GM19397 (cell line): Measurements from ENCODE around the gene ID2.

Experiments used
- ATAC-seq: cut with Tn5 transposase; IDR thresholded peaks from one replicate; pipeline ENCODE4 v1.9.1; 2021; ENCODE audit warnings: mild to moderate bottlenecking, moderate library complexity; ENCODE audit not compliant: unreplicated experiment

Gene ID2

DNA sequence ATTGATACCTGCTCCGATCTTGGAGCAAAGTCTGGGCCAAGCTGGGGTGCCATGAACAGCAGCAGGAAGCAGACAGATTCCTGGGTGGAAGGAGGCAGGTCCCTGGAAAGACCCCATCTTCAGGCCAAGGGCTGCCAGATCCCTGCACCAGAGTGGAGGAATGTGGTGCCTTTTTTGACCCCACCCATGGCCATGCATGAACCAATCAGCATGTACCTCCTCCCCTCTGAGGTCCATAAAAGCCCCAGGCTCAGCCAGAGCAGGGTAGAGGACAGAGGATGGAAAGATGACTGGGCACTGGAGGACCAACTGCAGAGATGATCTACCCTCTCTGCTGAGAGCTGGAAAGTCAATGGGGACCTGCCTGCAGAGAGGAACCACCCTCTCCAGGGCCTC is 34.4 kb upstream of the ID2 start:
- ATAC-seq = no peak

DNA sequence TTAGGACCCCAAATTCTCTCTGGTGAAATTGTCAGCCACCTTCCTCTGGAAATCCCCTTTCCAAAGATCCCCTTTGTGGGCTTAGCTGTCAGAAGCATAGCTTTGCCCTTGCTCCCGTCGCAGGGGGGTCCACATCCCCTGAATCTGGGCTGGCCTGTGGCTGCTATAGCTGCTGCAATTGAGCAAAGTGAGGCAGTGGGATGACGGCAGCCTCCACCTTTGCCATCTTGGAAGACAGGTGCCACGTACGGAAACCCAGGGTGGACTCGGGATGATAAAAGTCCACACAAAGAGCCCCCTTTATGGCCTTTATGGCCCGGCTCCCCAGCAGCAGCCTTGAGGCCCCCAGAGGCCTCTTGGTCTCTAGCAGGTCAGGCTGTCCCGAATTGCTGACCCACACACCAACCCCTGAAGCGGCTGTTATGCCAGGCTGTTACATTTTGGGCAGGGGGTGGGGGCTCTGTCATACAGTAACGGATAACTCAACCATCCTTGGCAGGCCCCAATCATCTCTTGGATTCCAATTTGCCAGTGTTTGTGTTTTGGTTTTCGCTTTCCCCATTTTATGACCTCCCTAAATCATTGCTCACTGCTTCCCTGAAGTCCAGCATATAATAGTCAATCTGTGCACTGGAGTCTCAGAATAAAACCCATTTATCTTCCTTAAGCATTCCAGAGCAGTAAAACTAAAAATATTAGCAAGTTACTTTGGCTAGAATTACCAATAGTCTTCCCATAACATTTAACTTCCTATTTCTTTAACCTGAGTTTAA is 33.2 kb upstream of the ID2 start:
- no peak for ATAC-seq

DNA sequence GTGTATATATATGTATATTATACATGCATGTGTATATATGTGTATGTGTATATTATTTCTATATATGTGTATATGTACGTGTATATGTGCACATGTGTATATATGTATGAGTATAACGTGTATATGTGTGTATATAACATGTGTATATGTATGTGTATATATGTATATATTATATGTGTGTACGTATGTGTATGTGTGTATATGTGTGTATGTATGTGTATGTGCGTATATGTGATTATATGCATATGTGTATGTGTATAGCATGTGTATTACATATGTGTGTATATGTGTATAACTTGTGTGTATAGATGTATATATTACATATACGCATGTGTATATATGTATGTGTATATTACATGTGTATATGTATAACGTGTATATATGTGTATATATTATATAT is 32.1 kb upstream of the ID2 start:
- no peak for ATAC-seq

DNA sequence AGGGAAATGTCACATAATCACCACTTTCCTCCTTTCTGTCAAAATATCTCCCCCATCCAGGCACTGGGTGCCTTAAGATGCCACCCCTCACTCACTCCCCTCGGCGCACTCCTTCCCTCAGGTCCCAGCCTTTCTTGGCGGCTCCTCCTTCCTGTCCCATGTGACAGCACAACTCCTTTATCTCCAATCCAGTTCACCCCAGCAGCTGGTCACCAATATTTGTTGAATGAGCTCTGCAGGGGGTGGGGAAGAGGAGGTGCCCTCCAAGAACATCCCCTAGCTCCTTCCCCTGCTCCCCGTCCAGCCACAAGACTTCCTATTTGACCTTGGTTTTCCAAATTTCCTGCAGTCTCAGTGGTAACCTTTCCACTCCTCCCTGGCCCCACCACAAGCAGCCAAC is 31.6 kb upstream of the ID2 start:
- no peak for ATAC-seq

DNA sequence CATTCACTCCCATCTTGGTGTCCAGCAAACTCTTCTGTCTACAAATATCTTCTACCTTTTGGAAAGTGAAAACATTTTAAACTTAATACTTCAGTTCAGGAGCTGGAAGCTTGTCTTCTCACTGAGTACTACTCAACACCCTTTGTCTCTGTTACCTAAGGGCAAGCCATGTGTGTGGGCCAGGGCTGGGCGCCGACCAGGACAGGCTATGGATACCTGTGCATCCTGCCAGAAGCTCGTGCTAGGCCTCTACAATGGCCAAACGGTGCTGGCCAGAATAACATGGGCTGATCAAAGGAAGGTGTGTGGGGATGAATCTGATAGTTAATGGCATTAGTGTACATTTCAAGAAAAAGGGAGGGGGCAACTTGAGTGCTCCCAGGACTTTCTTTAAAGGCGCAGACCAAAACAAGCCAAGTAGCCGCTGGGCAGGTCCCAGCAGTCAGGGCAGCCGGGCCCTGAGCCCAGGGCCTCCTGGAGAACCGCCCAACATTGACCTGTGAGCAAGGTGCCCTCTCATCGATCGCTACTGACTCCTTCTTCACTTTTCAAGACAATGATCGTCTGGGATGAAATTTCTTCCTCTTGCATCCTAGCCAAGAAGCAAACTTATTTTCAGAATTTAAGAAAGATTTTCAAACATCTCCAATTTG is 29.0 kb upstream of the ID2 start:
- ATAC-seq = no peak

DNA sequence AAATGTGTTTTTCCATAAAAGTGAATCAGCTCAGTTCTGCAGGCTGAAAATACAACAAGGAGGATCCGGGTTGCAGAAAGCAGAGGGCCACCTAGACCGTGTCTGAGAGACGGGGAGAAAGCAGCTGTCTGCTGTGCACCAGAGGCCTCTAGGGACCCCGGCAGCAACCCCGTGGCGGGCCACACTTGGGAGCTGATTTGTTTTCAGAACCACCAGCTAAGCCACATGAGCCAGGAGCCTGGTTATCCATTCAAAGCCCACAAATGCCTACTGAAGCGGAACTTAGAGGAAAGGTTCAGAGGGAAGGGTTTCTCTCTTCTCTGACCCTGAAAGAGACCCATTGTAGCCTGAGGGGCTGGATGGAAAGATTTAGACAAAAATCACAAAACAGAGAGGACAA is 28.4 kb upstream of the ID2 start:
- ATAC-seq = no peak

DNA sequence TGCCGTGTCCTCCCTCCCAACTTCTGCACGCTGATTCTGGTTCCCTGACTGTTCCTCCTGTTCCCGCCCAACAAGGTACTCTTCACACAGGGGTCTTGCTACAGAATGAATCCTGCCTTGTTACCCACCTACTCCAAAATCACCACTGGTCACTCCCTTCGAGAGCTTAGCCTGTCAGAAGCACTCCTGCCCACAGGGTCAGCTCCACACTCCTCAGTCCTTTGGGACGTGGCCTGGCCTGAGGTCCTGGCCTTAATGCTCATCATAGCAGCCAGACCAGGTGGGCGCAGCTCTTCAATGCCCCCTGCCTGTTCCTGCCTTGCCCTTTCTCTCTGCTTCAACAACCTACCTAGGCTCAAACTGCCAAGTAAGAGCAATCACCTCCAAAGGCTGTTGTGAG is 27.8 kb upstream of the ID2 start:
- no peak for ATAC-seq

DNA sequence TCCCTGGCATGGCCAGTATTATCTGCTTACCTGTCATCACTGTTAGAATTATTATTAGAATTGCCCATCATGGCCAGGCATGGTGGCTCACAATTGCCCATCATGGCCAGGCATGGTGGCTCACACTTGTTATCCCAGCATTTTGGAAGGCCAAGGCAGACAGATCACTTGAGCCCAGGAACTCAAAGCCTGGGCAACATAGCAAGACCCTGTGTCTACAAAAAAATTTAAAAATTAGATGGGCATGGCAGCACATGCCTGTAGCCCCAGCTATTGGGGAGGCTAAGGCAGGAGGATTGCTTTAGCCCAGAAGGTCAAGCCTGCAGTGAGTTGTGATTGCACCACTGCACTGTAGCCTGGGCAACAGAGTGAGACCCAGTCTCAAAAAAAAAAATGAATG is 27.4 kb upstream of the ID2 start:
- ATAC-seq = no peak

DNA sequence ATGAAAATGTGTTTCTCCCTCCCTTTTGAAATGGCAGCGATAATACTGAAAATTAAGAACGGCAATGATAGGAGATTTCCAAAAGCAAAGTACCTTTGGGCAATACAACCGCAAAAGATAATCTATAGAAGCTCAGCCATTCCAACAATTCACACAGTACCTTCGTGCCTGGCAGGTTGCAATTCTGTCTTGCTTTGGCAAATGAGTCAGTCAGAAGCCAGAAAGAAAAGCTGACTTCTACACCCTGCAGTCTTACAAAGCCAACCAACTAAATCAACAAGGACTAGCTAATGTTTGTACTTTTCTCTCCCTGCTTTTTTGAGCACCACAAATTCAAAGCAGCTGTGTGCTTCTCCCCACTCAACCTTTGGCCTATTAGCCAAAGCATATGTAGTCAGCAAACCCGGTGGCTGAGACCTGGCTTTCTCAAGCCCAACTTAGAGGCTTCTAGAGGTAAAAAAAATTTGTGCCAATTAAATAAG is 25.7 kb upstream of the ID2 start:
- ATAC-seq = no peak

DNA sequence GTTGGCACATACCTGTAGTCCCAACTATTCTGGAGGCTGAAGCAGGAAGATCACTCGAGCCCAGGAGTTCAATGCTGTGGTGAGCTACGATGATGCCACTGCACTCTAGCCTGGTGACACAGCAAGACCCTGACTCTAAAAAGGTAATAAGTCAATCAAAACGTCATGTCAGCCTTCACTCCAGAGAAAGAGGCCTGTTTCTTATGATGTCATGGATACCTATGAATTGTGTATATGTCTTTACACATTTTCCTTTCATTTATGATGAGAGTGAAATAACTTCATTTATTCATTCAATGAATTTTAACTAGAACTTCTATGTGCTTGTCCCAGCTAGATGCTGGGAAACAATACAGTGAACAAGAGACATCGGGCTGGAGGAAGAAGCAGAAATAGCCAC is 25.0 kb upstream of the ID2 start:
- no peak for ATAC-seq

DNA sequence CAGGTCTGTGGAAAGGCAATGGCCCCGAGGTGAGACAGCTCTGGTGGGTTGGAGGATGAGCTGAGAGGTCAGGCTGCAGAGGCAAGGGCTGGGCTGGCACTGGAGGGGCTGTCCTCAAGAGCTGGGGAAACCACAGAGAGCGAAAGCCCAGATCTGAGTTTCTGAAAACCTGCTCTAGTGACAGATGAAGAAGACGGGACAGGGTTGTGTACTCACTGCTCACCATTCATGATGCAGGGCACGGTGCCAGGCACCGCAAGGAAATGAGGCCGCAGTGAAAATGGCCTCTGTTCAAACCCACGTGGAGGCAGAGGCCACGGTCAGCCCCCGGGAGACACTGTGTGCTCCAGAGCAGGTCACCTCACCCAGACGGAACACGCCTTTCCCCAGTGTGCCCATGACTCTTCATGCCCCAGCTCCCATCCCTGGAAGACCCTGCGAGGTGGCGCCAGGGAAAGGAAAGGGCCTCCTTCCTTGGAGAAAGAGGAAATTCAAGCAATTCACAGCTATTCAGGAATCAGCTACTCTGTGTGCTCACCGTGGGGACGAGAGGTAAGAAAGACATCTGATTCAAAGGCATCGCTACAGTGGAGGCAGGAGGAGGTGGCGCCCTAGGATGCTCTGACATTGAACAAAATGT is 24.3 kb upstream of the ID2 start:
- ATAC-seq = no peak

DNA sequence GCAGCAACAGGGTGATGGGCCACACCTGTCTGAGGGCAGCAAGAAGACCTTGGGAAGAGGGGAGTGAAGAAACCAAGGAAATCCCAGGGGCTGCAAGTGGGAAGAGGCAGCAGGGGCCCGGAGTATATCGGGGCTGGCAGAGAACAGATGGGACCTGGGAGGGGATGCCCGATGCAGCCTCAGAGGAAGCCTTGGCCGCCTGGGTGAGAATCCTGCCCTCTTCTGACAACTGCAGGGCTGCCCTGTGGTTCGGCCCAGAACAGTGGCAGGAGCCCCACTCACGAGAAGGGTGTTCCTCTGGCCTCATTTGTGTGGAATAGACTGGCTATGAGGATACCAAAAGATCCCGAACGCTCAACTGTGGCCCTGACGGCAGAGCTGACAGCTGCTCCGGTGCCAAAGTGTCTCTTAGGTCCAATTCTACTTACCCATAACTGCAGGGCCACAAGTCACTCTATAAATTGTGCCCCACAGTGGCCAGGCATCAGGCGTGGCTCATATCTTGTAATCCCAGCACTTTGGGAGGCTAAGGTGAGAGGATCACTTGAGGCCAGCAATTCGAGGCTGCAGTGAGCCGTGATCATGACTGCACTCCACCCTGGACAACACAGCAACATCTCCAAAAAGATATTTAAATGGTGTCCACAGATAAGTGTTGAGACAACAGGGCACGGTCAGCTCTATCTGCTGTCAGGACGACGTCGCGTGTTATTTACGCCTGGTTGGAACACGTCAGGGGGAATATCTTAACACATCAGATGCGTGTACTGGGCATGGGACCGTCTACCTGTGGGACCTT is 23.6 kb upstream of the ID2 start:
- ATAC-seq = no peak

DNA sequence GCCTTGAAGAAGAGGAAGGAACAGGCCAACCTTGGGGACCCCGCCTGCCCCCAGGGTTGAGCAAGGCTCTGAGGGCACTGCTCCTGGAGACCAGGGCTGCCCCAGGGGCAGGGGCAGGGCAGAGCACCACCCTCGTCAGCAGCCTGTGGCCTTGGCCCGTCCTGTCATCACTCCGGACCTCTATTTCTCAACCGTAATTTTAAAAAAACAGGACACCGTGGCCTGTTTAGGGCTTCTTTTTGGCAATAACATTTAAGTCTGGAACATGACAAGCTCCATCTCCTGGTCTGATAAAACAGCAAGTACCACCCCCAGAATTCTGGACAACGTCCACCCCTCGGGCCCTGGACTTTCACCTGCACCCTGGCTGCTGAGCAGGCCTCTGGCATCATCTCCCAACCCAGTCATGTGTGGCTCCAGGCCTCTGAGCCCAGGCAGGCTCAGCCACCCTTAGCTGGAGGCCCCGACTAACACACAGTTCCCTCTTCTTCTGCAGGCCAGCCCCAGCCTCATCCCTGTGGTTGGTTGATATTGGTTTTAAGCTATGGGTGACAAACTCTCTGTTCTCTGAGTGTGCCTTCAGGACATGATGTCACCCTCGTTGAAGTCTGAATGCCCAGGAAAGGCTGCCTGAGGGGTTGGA is 22.6 kb upstream of the ID2 start:
- no peak for ATAC-seq

DNA sequence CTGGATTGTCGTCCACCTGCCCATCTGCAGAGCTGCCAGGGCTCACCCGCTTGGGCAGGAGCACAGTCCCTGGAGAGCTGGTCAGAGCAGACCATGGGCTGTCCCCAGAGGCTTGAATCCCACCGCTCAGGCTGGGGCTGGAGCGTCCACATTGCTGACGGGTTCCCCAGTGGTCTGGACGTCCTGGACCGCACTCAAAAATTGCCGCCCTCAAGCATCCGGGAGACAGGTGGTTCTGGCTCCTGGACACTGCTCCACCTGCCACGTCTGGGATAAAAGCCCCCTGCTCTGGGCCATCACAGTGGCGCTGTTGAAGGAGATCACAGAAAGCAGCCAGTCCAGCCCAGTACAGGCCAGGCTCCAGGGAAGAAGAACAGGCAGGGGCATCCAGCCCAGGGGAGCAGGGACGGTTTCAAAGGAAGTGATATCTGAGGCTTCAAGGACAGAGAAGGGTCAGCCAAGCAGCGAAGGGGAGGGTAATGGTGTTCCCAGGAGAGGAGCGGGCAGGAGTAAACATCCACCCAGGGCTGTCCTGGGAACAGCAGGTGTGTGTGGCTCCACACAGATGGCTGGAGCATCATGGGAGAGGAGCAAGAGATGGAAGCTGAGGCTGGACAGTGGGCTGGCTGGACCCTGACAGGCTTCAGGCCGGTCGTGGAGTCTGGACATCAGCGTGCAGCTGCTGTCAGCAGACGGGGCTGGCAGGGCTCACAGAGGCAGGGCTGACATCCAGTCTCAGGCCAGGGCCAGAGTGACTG is 21.9 kb upstream of the ID2 start:
- ATAC-seq = no peak

DNA sequence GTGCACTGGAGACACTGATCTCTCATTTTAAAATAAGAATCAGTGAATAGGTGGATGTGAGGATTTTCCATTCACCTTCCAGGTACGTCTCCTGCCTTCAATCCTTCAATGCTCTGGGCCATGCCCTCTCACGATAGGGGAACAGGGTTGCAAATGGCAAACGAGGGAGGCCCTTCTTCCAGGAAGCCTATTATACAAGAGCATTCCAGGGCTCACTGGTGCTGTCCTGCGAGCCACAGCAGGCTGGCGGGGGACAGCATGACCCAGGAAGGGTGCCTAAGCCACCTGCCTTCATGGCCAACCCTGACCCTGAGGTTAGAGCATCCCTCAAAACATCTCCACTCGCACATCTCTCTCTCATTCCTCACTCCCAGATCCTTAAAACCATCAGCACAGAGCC is 20.6 kb upstream of the ID2 start:
- ATAC-seq = no peak

DNA sequence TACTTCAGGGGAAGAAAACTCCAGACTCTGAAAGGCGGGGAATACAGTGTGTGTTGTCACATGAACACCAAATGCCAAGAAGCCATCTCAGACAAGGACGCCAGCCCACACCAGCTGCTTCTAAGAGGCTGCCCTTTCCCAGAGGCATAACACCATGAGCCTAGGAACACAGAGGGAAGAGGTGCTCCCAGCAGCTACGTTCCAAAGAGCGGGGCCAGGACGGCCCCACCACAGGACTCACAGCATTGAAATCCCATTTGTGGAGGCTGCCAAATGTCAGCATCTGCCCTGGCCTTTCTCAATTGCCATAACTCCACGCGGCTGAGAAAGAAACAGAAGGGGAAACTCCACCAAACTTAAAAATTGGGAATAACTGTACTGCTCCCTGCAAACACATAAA is 20.1 kb upstream of the ID2 start:
- no peak for ATAC-seq

DNA sequence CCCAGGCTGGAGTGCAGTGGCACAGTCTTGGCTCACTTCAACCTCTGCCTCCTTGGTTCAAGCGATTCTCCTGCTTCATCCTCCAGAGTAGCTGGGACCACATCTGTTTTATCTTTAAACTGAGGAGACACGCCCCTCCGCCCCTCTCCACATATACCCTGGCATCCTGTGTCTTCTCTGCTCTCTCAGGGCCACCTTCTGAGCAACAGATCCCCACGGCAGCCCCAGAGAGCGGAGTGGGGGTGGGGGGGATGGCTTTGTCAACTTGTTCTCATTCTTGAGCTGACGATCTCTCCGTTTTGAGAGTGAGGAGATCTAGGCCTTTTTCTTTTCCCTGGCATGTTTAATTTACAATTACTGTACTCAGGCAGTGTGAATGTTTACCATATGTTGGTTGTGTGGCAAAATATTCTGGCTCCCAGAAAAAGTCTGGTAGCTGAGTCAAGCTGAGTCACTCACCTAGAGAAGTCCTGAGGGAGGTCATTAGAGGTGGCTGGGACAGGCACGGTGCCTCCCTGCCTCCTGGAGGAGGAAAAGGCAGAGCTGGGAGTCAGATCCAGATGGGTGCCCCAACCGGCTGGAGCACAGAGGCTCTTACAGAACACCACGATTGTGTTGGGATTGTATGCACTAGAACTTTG is 19.5 kb upstream of the ID2 start:
- ATAC-seq = no peak

DNA sequence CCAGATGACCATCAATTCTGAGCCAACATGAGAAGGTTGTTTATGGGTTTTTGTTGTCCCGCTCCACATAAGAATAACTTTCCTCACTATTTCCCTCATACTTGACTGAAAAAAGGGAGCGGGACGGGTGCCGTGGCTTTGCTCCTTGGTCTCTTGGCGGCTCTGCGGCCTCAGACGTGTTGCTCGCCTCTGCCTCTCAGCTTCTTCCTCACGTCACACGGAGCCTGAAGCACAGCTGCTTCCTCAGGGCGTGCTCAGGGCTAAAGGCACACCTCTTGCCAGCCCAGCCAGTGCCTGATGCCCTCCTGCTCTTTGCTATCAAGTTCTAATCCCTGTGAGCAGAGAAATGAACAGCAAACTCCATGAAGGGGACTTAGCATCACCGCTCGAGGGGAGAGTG is 17.9 kb upstream of the ID2 start:
- ATAC-seq = no peak

DNA sequence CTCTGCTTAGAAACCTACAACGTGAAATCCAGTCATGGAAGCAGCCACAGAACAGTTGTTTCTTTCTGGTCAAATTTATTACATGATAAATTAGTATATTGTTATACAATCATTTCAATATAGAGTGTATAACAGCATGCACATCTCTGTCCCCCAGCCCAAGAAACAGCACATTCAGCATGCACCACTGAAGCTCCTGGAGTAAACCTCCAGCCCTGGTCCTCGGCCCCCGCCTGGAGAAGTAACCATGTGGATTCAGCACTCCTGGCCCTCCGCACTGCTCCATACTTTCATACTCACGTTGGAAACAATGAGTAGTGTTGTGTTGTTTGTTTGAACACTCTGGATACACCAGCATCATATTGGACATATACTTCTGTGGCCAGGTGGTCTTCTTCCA is 15.3 kb upstream of the ID2 start:
- ATAC-seq = no peak
